Activated naive CD4-positive, alpha-beta T cell treated with anti-CD3 and anti-CD28 coated beads, Interleukin-2, amount 50 U/mL, for 24 hours (primary cell): ENCODE measurements around the gene CUBN.

Experiments
- H3K27ac Mint-ChIP-seq: one replicate; pipeline ENCODE4 v1.8.0; 2021; ENCODE audit warnings: mild to moderate bottlenecking, mixed read lengths
- H3K27me3 Mint-ChIP-seq: one replicate; pipeline ENCODE4 v1.8.0; 2021; ENCODE audit warnings: mixed read lengths
- H3K36me3 Mint-ChIP-seq: one replicate; pipeline ENCODE4 v1.8.0; 2021; ENCODE audit warnings: mixed read lengths
- H3K4me1 Mint-ChIP-seq: one replicate; pipeline ENCODE4 v1.8.0; 2021; ENCODE audit warnings: mixed read lengths
- H3K4me3 Mint-ChIP-seq: one replicate; pipeline ENCODE4 v1.8.0; 2021; ENCODE audit warnings: mild to moderate bottlenecking, mixed read lengths
- H3K9me3 Mint-ChIP-seq: one replicate; pipeline ENCODE4 v1.8.0; 2021; ENCODE audit warnings: mixed read lengths

CUBN gene

DNA sequence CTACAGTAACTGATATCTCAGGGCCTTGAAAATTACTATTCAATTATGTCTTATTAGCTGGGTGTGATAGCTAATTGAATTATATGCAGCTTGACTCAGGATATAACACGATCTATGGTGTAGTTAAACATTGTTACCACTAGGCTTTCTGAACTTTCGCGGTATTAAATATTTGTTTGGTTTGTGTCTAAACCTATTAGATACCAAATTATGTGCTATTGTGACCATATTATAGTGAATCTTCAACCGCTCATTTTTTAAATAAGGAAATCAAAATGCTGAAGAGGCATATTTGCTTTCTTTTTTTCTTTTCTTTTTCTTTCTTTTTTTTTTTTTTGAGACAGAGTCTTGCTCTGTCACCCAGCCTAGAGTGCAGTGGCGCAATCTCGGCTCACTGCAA, 213.1 kb downstream of the CUBN start:
- Mint-ChIP-seq H3K4me1 (no peaks in the 10 kb centered on the region), H3K4me3 (no peak overlapping the region), H3K36me3 (peaks cover 17% of the 10 kb centered on the region), H3K9me3 (no peaks in the 10 kb centered on the region), H3K27ac (no peak overlapping the region), H3K27me3 (no peaks in the 10 kb centered on the region)

DNA sequence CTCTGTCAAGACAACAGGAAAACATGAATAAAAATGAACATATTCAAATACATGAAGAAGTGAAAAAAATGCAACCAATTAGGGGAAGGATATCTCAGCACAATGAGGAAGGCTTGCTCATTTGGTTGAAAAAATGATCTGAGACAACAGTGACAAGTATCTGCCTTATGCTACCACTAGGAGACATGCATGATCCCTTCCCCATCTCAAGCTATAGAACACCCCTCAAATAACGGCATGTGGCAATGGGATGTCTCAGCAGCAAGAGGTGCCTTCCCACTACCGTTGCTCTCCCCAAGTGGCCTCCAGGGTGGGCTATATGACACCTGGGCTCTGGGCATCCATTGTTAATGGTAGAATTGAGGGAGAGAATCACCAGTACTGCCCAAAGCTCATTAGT, 214.3 kb downstream of the CUBN start:
- H3K4me1 Mint-ChIP-seq, result no peaks in the 10 kb centered on the region
- H3K4me3 Mint-ChIP-seq, result no peak overlapping the region
- H3K27me3 Mint-ChIP-seq, result no peaks in the 10 kb centered on the region
- peaks cover 17% of the 10 kb centered on the region for H3K36me3 Mint-ChIP-seq
- H3K27ac Mint-ChIP-seq, result no peak overlapping the region
- H3K9me3 Mint-ChIP-seq, result no peaks in the 10 kb centered on the region

DNA sequence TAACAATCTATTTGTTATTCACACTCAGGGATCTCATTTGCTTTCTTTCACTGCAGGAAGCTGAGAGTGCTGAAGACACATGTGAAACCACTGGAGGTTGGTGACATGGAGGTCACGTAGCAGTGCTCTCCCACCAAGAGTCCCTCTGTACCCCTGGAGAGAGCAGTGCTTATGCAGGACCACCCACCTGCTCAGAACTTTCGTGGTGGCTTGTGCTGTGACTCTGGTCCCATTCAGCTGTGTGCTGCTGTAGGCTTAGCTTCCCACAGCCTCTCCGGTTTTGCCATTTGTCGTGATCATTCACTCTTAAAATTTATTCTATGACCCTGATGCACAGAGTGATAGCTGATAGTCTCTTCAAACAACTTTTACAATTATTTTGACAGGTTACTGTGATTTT, 216.3 kb downstream of the CUBN start:
- Mint-ChIP-seq H3K4me1 (no peaks in the 10 kb centered on the region), H3K27ac (no peak overlapping the region), H3K4me3 (no peak overlapping the region), H3K36me3 (peaks cover 17% of the 10 kb centered on the region), H3K9me3 (no peaks in the 10 kb centered on the region), H3K27me3 (no peaks in the 10 kb centered on the region)

DNA sequence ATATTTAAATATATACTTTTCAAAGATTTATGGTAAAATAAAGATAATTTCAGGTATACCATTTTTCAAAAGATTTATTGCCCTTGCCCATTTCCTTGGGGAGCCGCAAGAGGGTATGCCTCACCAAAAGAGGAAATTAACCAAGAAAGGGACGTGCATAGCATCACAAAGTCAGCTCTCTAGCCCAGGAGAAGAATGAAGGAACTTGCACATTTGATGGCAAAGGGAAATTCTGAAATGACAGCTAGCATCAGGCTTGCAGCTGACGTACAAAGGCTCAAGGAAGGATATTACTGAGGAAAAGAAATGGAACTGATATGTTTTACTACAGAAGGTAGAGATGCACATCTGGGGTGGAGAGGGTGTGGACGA, 218.8 kb downstream of the CUBN start:
- Mint-ChIP-seq H3K4me1 (no peaks in the 10 kb centered on the region), H3K36me3 (peaks cover 15% of the 10 kb centered on the region), H3K27me3 (no peaks in the 10 kb centered on the region), H3K4me3 (no peak overlapping the region), H3K9me3 (no peaks in the 10 kb centered on the region), H3K27ac (no peak overlapping the region)

DNA sequence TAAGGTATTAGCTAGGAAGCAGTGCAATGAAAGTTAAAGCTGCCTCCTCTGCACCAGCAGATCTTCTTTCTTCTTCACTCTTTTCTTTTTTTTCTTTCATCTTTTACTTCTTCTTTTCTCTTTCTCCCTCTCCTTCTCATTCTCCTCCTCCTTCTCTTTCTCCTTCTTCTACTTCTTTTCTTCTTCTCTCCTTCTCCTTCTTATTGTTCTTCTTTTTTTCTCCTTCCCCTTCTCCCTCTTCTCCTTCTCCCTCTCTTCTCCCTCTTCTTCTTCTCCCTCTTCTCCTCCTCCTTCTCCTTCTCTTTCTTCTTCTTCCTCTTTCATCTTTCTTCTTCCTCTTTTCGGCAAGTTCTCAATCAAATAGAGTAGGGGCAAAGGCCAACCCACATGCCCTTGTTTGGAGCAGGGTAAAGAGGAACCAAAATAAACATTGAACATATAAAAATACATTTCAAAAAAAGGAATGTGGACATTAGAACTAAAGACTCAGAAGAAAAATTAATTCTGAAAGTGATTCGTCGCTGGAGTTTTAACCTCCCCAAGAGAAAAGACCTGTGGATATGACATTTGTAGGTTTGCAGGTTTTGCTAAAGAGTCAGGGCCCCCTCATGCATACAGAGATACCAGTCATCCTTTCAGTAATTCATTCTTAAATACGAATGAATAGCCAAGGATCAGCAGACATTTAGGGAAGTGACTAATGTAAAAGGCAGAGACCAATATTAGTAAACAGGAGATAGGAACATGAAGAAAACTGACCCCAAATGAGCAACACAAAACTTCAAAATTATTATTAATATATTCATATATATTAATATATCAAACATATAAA, 219.4 kb downstream of the CUBN start:
- Mint-ChIP-seq H3K36me3 (peaks cover 11% of the 10 kb centered on the region), H3K27me3 (no peaks in the 10 kb centered on the region), H3K9me3 (no peaks in the 10 kb centered on the region), H3K4me1 (no peaks in the 10 kb centered on the region), H3K27ac (no peak overlapping the region), H3K4me3 (no peak overlapping the region)

DNA sequence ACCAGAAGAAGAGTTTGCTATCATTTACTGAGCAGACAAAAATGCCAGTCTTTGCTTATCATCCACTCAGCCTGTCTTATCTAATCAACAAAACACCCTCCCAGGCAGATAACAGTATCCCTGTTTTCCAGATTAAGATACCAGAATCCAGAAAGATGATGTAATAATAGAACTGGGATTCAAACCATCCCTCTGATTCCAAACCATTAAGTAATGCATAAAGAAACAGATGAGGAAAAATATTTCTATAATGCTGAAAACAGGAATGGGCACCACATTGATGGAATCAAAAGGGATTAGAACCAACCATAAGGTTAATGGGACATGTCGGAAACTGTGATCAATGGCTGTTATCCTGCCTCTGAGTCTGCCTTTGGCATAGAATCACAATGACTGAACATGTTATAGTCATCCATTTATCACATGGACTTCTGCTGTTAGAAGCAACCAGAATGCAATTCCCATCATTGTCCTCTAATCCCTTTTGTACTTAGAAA, 220.3 kb downstream of the CUBN start:
- no peaks in the 10 kb centered on the region for H3K27me3 Mint-ChIP-seq
- no peaks in the 10 kb centered on the region for H3K4me1 Mint-ChIP-seq
- H3K36me3 Mint-ChIP-seq, result peaks cover 8% of the 10 kb centered on the region
- H3K9me3 Mint-ChIP-seq, result no peaks in the 10 kb centered on the region
- H3K27ac Mint-ChIP-seq, result no peak overlapping the region
- H3K4me3 Mint-ChIP-seq, result no peak overlapping the region

DNA sequence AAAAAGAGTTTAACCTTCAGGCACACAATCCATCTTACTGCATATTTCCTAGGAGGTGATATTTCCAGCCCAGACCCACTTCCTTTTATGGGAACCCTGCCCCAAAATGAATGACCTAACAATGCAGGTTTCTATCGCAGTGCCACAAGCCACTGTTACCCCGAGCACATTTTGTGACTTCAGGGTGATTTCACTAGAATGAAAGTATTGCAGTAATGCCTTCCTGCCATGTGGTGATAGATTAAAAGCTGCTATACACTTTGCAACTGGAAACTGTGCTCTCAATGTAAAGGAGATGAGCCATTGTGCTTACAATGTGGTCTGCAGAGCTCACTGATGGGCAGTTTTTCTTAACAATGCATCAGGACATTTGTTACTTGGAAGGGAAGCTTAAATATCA, 221.9 kb downstream of the CUBN start:
- Mint-ChIP-seq H3K4me3 (no peak overlapping the region), H3K36me3 (peaks cover 3% of the 10 kb centered on the region), H3K27ac (no peak overlapping the region), H3K4me1 (peaks cover 2% of the 10 kb centered on the region), H3K27me3 (no peaks in the 10 kb centered on the region), H3K9me3 (no peaks in the 10 kb centered on the region)

DNA sequence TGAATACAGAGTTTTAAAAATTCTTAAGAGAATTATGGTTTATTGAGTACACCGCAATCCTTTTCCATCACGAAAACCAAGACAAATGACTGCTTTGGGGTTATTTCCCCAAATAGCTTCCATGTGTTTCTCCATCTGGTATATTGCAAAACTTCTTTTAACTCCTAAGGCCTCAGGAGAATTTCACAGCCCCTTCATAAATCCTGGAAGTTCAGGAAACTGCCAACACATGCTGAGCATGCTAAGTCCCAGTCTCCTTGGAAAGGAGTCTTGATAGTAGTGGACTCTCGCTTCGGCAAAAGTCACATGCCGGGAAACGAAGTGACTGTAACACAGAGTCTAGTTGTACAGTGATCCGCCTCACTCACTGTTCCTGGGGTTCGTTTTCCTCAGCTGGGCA, 224.3 kb downstream of the CUBN start:
- Mint-ChIP-seq H3K4me1 (peaks cover 6% of the 10 kb centered on the region), H3K27ac (no peak overlapping the region), H3K4me3 (no peak overlapping the region), H3K36me3 (peaks cover 5% of the 10 kb centered on the region), H3K9me3 (no peaks in the 10 kb centered on the region), H3K27me3 (no peaks in the 10 kb centered on the region)

DNA sequence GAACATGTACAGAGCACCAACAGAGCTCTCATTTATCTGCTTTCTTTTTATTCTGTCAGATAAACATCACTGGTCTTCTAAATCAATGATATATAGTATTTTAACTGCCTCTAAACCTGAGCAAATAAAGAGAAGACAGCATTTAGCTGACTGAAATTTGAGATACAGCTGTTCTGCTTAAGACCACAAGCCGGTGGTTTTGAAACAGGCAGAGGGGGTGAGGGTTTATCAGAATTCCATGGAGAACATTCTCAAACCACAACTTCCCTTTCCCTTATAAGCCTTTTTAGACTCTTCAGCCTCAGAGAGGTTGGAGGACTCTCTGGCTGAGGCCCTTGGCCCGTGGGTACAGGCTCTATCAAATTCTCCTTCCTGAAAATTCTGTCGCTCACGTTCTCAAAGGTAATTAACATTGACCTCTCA, 225.0 kb downstream of the CUBN start:
- no peaks in the 10 kb centered on the region for H3K9me3 Mint-ChIP-seq
- H3K4me3 Mint-ChIP-seq, result no peak overlapping the region
- peaks cover 6% of the 10 kb centered on the region for H3K4me1 Mint-ChIP-seq
- H3K27me3 Mint-ChIP-seq, result no peaks in the 10 kb centered on the region
- H3K36me3 Mint-ChIP-seq, result peaks cover 5% of the 10 kb centered on the region
- H3K27ac Mint-ChIP-seq, result no peak overlapping the region

DNA sequence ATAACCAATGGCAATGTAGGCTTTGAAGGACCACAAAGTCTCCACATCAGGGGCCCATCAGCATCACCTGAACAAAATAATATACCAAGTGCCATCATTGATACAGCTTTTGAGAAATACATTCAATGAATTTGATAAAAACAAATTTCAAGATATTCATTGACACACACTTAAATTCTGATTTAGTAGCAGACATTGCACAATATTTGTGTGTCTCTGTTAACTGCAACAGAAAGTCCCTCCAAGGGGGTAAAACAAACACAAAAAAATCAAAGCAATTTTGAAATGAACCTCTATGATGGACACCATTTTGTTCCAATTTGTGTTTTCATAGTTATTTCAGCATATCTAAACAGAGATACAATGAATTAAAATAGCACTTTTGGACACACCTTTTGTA, 225.6 kb downstream of the CUBN start:
- H3K4me1 Mint-ChIP-seq, result peaks cover 6% of the 10 kb centered on the region
- no peaks in the 10 kb centered on the region for H3K9me3 Mint-ChIP-seq
- H3K4me3 Mint-ChIP-seq, result no peak overlapping the region
- H3K36me3 Mint-ChIP-seq, result peaks cover 9% of the 10 kb centered on the region
- no peaks in the 10 kb centered on the region for H3K27me3 Mint-ChIP-seq
- no peak overlapping the region for H3K27ac Mint-ChIP-seq

DNA sequence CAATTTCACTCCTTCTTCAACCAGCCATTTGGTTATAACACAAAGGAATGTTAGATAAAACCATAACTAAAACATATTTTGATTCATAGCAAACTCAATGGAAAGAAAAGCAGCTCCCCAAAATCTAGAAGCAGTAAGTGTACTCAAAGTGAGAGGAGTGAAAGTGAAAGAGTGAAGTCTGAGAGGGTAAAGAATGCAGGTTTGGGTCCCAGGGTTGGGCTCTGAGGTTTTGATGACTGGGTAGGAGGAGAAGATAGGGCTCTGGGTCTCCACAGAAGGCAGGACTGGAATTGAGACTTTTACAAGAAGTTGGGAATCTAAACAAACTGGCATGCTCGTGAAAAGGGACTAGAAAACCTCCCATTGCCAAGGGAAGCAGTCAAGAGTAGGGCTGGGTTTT, 227.0 kb downstream of the CUBN start:
- Mint-ChIP-seq H3K4me1 (peaks cover 6% of the 10 kb centered on the region), H3K4me3 (no peak overlapping the region), H3K9me3 (no peaks in the 10 kb centered on the region), H3K27me3 (no peaks in the 10 kb centered on the region), H3K36me3 (peaks cover 15% of the 10 kb centered on the region), H3K27ac (no peak overlapping the region)

DNA sequence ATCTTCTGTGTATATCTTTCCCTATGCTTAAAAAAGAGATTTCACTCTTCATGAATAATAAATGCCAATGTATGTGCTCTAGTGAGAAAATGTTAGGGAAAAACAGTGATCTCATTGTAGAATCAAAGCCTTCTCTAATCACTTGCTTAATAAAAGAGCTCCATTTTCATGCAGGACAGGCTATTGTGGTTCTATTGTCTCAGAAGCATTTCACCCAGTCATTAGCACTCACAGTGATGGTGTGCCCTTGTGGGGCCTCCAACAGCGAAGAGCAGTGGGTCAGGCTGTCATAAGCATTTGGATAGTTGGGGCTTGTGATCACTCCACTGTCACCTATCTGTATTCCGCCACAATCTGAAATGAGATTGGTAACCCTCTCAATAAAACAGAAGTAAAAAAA, 228.5 kb downstream of the CUBN start:
- Mint-ChIP-seq H3K27me3 (no peaks in the 10 kb centered on the region), H3K27ac (no peak overlapping the region), H3K4me3 (no peak overlapping the region), H3K9me3 (peaks cover 6% of the 10 kb centered on the region), H3K4me1 (peaks cover 6% of the 10 kb centered on the region), H3K36me3 (peaks cover 22% of the 10 kb centered on the region)

DNA sequence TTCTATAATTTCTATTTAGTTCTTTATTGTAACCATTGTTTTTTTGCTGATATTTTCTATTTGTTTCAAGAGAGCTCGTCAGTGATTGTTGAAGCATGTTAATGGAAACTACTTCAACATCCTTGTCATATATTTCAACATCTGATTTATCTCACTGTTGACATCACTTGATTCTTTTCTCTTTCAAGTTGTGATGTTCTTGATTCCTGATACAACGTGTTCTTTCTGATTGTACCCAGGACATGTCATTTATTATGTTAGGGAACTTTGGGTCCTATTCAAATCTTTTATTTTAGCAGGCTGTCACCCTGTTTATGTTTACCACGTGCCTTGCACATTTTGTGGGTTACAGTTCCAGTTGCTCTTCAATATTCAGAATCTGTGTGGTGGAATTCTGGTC, 232.6 kb downstream of the CUBN start:
- H3K9me3 Mint-ChIP-seq, result peaks cover 6% of the 10 kb centered on the region
- no peaks in the 10 kb centered on the region for H3K27me3 Mint-ChIP-seq
- no peak overlapping the region for H3K27ac Mint-ChIP-seq
- peaks cover 14% of the 10 kb centered on the region for H3K4me1 Mint-ChIP-seq
- peaks cover 29% of the 10 kb centered on the region for H3K36me3 Mint-ChIP-seq
- no peak overlapping the region for H3K4me3 Mint-ChIP-seq

DNA sequence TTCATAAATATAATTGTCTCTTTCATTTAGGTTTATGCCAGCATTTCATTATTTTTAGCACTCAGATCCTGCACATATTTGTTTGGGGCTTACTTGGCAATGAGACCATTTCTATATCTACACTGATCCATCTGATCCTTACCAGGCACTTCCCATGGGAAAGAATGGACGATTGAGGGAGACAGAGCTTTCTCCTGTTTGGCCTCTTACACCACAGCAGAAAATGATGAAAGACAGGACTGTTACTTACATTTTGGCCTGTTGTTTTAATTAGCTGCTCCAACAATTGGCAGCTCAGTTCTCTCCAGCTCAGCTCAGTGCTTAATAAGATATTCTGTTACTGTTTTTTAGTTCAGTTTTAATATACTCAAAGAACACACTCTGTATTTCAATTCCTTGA, 234.8 kb downstream of the CUBN start:
- Mint-ChIP-seq H3K36me3 (peaks cover 23% of the 10 kb centered on the region), H3K27me3 (no peaks in the 10 kb centered on the region)

DNA sequence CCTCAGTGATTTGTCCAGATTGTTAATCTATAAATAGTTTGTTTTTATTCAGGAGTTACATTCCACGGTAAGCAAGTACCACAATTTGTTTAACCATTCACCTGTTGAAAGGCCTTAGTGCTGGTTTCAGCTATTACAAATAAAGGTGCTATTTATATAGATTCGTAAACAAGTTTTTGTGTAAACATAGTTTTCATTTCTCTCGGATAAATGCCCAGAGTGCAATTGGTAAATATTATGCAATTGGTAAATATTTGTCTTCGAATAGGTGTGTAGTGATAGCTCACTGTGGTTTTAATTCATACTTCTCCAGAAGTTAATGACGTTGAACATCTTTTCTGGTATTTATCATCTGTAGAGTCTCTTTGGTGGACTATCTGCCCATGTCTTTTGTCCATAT, 235.9 kb downstream of the CUBN start:
- H3K27ac Mint-ChIP-seq, result no peak overlapping the region
- H3K4me1 Mint-ChIP-seq, result peaks cover 29% of the 10 kb centered on the region
- peaks cover 17% of the 10 kb centered on the region for H3K36me3 Mint-ChIP-seq
- no peaks in the 10 kb centered on the region for H3K27me3 Mint-ChIP-seq
- no peak overlapping the region for H3K4me3 Mint-ChIP-seq
- peaks cover 6% of the 10 kb centered on the region for H3K9me3 Mint-ChIP-seq

More for the DNA sequence above, 234.8 kb downstream of the CUBN start:
- Mint-ChIP-seq H3K4me3 (no peak overlapping the region), H3K27ac (no peak overlapping the region), H3K9me3 (peaks cover 6% of the 10 kb centered on the region), H3K4me1 (peaks cover 29% of the 10 kb centered on the region)

DNA sequence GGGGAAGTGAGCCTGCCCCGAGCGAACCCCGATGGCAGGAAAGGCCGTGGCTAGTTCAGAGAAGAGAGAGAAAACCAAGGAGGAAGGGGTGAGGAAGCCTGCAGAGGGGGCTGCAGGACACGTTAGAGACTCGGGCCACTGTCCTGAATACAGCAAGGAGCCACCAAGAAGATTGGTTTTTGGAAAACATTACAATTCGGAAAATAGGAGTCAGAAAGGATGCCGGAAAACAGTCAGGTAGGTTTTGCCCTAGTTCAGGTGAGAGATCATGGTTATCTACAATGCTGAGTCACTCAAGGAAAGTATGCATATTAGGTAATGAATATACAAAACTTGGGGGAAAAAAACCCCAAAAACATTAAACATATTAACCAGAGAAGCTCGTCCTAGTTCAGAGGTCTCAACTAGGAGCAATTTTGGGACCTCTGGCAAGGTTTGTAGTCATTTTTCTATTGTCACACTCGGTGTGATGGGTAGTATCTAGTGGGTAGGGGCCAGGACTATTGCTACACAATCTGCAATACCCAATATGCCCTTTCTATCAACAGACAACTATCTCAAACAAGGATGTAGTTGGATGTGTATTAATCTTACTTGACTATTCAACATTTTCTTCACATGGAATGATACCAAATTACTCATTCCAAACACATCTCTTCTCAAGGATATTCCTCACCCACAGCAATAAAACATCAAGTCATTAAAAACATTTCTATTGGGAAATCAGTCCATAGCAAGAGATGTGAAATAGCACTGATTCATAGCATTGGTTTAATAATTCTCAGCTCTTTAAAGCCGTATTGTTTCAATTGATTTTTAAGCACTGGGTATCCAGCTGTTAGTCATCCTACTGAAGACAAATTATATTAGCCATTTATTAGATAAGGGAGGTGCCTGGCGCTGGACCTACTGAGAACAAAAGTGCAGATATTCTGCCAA, 238.0 kb downstream of the CUBN start:
- H3K27me3 Mint-ChIP-seq, result no peaks in the 10 kb centered on the region
- peaks cover 18% of the 10 kb centered on the region for H3K36me3 Mint-ChIP-seq
- H3K4me3 Mint-ChIP-seq, result peak overlapping the region; percentile 72
- H3K4me1 Mint-ChIP-seq, result peaks cover 29% of the 10 kb centered on the region
- H3K27ac Mint-ChIP-seq, result peak overlapping the region; percentile 92
- peaks cover 4% of the 10 kb centered on the region for H3K9me3 Mint-ChIP-seq
